ENCODE results near the gene SMCO3. TPM values are rescaled to one million over a fixed set of nuclear protein-coding genes. Genes with fewer than 3 reads are reported as not detected.

Gene SMCO3
- total RNA-seq, 1 experiment from 2014 or later: not detected

- TF ChIP-seq PRDM15 (CRISPR knock-in tag; IDR thresholded peaks at IDR 0.05) (no peak), FOXP4 (CRISPR knock-in tag; IDR thresholded peaks at IDR 0.05) (no peak), IRF1 (CRISPR knock-in tag; IDR thresholded peaks at IDR 0.05) (no peak), NR3C1 (CRISPR knock-in tag; conservative IDR thresholded peaks at IDR 0.05; ENCODE audit: low read depth) (no peak), ESRRA (CRISPR knock-in tag; IDR thresholded peaks at IDR 0.05; ENCODE audit: borderline replicate concordance) (no peak), AFF4 (CRISPR knock-in tag; IDR thresholded peaks at IDR 0.05; ENCODE audit: borderline replicate concordance) (no peak), EMX1 (CRISPR knock-in tag; IDR thresholded peaks at IDR 0.05) (no peak), PREB (CRISPR knock-in tag; IDR thresholded peaks at IDR 0.05; ENCODE audit: borderline replicate concordance) (no peak), FOXK1 (CRISPR knock-in tag; IDR thresholded peaks at IDR 0.05) (no peak), ZSCAN18 (CRISPR knock-in tag; IDR thresholded peaks at IDR 0.05) (no peak), GABPB1 (CRISPR knock-in tag; IDR thresholded peaks at IDR 0.05) (no peak)
These were observed 31.2 kb downstream of the SMCO3 start (continued) for GRCh38 chr12:14782756-14783155.

GRCh38 chr12:14781563-14781962 lies 32.4 kb downstream of the SMCO3 start:
- CTCF ChIA-PET: interaction anchor here (0.9 to 1.4 kb wide), 4 partner anchors 13 to 65 kb away, joined by 3 to 4 read pairs (median 4); no protein-coding TSS in a partner anchor
- H3K4me3 Mint-ChIP-seq: no peak overlapping the region

More at GRCh38 chr12:14781563-14781962, 32.4 kb downstream of the SMCO3 start:
- Mint-ChIP-seq H3K9me3 (no peaks in the 10 kb centered on the region), H3K36me3 (peaks cover 12% of the 10 kb centered on the region), H3K4me1 (peaks cover 11% of the 10 kb centered on the region), H3K27me3 (ENCODE audit: low read depth) (no peaks in the 10 kb centered on the region), H3K27ac (no peak overlapping the region)
- POLR2A ChIA-PET: interaction anchor here (0.9 to 1.3 kb wide), 3 partner anchors 11 to 22 kb away, joined by 3 to 5 read pairs (median 3); partner anchors contain the start of genes C12orf60 and WBP11
- no peak for DNase-seq (ENCODE audit: low spot score)
- no peak for ATAC-seq
- TF ChIP-seq E2F1 (CRISPR knock-in tag; IDR thresholded peaks at IDR 0.05) (no peak), ZSCAN18 (CRISPR knock-in tag; IDR thresholded peaks at IDR 0.05) (no peak), KAT7 (CRISPR knock-in tag; IDR thresholded peaks at IDR 0.05; ENCODE audit: borderline replicate concordance) (no peak)

Measured in WTC11 (cell line).